Ovary (tissue), 3 donors: ENCODE results near the gene ARL5B.

Experiments
- EP300 ChIP-seq: sonication (generic); formaldehyde crosslinking; IDR thresholded peaks from one replicate; pipeline ENCODE4 v1.6.1; 2017; ENCODE audit warnings: antibody characterized with exemption
- POLR2A ChIP-seq: fragments of 450-650 bp; IDR thresholded peaks from one replicate; pipeline ENCODE4 v1.6.1; 2017; ENCODE audit warnings: antibody characterized with exemption, mild to moderate bottlenecking, moderate library complexity
- TF ChIP-seq, protein P1 (sequence below), 3 donors: fragments of 450-650 bp in 2 of 3; fragments of 200-600 bp in 1 of 3; IDR thresholded peaks; one replicate each; pipeline versions ENCODE4 v1.5.1 to v1.8.0; 2016 to 2022; ENCODE audit warnings: antibody characterized with exemption in 3 of 3, mild to moderate bottlenecking in 1 of 3
- donor health status: DM: no; HTN: no; CAD: no.

DNA sequence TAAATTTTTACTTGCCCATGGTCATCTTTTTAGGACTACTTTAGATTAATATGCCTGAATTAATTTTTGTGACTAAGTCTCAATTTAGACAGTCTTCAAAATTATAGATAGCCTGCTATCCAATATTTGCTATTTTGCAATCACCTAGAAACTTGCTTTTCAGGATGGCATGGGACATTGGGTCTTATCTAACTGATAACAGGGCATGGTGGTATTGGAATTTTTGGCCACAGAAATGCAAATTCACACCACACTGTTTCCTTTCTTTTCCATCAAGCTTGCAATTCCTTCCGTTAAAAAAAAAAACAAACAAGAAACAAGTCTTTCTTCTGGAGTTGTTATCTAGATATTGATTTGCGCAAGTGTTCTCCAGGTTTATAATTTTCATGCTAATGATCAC is 8.8 kb downstream of the ARL5B start:
- TF ChIP-seq, protein P1, sequence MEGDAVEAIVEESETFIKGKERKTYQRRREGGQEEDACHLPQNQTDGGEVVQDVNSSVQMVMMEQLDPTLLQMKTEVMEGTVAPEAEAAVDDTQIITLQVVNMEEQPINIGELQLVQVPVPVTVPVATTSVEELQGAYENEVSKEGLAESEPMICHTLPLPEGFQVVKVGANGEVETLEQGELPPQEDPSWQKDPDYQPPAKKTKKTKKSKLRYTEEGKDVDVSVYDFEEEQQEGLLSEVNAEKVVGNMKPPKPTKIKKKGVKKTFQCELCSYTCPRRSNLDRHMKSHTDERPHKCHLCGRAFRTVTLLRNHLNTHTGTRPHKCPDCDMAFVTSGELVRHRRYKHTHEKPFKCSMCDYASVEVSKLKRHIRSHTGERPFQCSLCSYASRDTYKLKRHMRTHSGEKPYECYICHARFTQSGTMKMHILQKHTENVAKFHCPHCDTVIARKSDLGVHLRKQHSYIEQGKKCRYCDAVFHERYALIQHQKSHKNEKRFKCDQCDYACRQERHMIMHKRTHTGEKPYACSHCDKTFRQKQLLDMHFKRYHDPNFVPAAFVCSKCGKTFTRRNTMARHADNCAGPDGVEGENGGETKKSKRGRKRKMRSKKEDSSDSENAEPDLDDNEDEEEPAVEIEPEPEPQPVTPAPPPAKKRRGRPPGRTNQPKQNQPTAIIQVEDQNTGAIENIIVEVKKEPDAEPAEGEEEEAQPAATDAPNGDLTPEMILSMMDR (IDR thresholded peaks at IDR 0.05), result no peak
- TF ChIP-seq POLR2A (no peak), EP300 (no peak)
